ENCODE results near the gene TROAP. TPM values are rescaled to one million over a fixed set of nuclear protein-coding genes. Genes with fewer than 3 reads are reported as not detected.
A peak's percentile ranks its signal among the peaks of the same experiment; 100 is the strongest.

TROAP gene
- total and polyA plus RNA-seq, 9 of the 15 experiments (the other 6 are each of a cell fraction or from before 2014, with no cell fraction given) = 46.4 to 171 (median 59.8) TPM

DNA sequence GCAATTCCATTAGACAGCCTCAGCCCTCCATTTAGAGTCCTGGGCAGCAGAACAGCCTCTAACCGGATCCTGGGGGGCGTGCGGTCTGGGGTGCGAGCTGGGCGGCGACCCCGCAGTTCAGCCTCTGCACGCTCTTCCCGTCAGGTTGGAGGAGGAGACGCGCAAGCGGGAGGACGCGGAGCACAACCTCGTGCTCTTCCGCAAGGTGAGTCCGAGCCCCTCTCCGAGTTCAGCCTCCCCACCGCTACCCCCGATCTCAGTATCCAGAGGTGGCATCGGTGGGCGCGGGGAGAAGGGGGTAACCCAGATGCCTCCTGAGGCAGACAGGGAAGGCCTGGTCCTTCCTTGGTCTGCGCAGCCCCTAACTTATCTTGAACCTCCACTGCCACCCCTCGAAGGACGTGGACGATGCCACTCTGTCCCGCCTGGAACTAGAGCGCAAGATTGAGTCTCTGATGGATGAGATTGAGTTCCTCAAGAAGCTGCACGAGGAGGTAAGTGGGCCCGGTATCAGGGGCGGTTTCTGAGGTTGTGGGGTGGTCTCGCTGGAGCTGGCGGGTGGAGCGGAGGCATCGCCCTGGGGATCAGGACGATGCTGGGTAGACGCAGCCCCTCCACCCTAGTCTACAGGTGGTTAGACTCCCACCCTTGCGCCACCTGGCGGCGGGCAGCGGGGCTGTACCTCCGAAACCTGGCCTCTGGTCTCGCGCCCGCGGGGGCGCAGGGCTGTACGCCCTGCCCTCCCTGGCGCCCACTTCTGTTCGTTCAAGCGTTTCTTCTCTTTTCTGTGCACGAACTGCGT is 26.8 kb upstream of the TROAP start (continued):
- TF ChIP-seq, protein P1, sequence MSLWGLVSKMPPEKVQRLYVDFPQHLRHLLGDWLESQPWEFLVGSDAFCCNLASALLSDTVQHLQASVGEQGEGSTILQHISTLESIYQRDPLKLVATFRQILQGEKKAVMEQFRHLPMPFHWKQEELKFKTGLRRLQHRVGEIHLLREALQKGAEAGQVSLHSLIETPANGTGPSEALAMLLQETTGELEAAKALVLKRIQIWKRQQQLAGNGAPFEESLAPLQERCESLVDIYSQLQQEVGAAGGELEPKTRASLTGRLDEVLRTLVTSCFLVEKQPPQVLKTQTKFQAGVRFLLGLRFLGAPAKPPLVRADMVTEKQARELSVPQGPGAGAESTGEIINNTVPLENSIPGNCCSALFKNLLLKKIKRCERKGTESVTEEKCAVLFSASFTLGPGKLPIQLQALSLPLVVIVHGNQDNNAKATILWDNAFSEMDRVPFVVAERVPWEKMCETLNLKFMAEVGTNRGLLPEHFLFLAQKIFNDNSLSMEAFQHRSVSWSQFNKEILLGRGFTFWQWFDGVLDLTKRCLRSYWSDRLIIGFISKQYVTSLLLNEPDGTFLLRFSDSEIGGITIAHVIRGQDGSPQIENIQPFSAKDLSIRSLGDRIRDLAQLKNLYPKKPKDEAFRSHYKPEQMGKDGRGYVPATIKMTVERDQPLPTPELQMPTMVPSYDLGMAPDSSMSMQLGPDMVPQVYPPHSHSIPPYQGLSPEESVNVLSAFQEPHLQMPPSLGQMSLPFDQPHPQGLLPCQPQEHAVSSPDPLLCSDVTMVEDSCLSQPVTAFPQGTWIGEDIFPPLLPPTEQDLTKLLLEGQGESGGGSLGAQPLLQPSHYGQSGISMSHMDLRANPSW (CRISPR knock-in tag; IDR thresholded peaks at IDR 0.05) = no peak
- TF ChIP-seq SMARCE1 (IDR thresholded peaks at IDR 0.05) = no peak
- TF ChIP-seq SRSF7 (optimal IDR thresholded peaks at IDR 0.05; ENCODE audit: low read depth, low read length) = no peak
- TF ChIP-seq SMARCA4 (IDR thresholded peaks at IDR 0.05) = no peak
- no peak for TF ChIP-seq CSDE1 (IDR thresholded peaks at IDR 0.05)
- TF ChIP-seq HNRNPL (IDR thresholded peaks at IDR 0.05; ENCODE audit: low read depth, low read length) = no peak; the same call in 1 of the 2 replicates
- TF ChIP-seq ZNF24 (IDR thresholded peaks at IDR 0.05) = no peak
- no peak for TF ChIP-seq MTA3 (IDR thresholded peaks at IDR 0.05; ENCODE audit: borderline replicate concordance)
- TF ChIP-seq, protein P2, sequence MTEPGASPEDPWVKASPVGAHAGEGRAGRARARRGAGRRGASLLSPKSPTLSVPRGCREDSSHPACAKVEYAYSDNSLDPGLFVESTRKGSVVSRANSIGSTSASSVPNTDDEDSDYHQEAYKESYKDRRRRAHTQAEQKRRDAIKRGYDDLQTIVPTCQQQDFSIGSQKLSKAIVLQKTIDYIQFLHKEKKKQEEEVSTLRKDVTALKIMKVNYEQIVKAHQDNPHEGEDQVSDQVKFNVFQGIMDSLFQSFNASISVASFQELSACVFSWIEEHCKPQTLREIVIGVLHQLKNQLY (CRISPR knock-in tag; conservative IDR thresholded peaks at IDR 0.05) = no peak
- TF ChIP-seq MTA1 (IDR thresholded peaks at IDR 0.05; ENCODE audit: borderline replicate concordance) = no peak
- no peak for TF ChIP-seq MXI1 (IDR thresholded peaks at IDR 0.05; ENCODE audit: low read depth, low read length)
- TF ChIP-seq, protein P3, sequence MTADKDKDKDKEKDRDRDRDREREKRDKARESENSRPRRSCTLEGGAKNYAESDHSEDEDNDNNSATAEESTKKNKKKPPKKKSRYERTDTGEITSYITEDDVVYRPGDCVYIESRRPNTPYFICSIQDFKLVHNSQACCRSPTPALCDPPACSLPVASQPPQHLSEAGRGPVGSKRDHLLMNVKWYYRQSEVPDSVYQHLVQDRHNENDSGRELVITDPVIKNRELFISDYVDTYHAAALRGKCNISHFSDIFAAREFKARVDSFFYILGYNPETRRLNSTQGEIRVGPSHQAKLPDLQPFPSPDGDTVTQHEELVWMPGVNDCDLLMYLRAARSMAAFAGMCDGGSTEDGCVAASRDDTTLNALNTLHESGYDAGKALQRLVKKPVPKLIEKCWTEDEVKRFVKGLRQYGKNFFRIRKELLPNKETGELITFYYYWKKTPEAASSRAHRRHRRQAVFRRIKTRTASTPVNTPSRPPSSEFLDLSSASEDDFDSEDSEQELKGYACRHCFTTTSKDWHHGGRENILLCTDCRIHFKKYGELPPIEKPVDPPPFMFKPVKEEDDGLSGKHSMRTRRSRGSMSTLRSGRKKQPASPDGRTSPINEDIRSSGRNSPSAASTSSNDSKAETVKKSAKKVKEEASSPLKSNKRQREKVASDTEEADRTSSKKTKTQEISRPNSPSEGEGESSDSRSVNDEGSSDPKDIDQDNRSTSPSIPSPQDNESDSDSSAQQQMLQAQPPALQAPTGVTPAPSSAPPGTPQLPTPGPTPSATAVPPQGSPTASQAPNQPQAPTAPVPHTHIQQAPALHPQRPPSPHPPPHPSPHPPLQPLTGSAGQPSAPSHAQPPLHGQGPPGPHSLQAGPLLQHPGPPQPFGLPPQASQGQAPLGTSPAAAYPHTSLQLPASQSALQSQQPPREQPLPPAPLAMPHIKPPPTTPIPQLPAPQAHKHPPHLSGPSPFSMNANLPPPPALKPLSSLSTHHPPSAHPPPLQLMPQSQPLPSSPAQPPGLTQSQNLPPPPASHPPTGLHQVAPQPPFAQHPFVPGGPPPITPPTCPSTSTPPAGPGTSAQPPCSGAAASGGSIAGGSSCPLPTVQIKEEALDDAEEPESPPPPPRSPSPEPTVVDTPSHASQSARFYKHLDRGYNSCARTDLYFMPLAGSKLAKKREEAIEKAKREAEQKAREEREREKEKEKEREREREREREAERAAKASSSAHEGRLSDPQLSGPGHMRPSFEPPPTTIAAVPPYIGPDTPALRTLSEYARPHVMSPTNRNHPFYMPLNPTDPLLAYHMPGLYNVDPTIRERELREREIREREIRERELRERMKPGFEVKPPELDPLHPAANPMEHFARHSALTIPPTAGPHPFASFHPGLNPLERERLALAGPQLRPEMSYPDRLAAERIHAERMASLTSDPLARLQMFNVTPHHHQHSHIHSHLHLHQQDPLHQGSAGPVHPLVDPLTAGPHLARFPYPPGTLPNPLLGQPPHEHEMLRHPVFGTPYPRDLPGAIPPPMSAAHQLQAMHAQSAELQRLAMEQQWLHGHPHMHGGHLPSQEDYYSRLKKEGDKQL (CRISPR knock-in tag; IDR thresholded peaks at IDR 0.05; ENCODE audit: borderline replicate concordance) = no peak
- TF ChIP-seq ELF2 (CRISPR knock-in tag; IDR thresholded peaks at IDR 0.05) = no peak
- no peak for TF ChIP-seq FOXM1 (IDR thresholded peaks at IDR 0.05; ENCODE audit: low read depth)
- TF ChIP-seq FOXM1 (CRISPR knock-in tag; IDR thresholded peaks at IDR 0.05; ENCODE audit: low read depth) = no peak
- TF ChIP-seq DDX20 (tag; IDR thresholded peaks at IDR 0.05; ENCODE audit: low read depth) = no peak
- TF ChIP-seq, protein P4, sequence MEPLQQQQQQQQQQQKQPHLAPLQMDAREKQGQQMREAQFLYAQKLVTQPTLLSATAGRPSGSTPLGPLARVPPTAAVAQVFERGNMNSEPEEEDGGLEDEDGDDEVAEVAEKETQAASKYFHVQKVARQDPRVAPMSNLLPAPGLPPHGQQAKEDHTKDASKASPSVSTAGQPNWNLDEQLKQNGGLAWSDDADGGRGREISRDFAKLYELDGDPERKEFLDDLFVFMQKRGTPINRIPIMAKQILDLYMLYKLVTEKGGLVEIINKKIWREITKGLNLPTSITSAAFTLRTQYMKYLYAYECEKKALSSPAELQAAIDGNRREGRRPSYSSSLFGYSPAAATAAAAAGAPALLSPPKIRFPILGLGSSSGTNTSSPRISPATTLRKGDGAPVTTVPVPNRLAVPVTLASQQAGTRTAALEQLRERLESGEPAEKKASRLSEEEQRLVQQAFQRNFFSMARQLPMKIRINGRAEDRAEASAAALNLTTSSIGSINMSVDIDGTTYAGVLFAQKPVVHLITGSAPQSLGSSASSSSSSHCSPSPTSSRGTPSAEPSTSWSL (CRISPR knock-in tag; IDR thresholded peaks at IDR 0.05; ENCODE audit: borderline replicate concordance) = 0 out of 2 replicates have a peak, but pooled peaks have one; percentile 34
- no peak for TF ChIP-seq ZNF79 (CRISPR knock-in tag; IDR thresholded peaks at IDR 0.05; ENCODE audit: low read depth)

Measured in K562 (cell line).